ENCODE results near the gene TRAPPC12.

DNA sequence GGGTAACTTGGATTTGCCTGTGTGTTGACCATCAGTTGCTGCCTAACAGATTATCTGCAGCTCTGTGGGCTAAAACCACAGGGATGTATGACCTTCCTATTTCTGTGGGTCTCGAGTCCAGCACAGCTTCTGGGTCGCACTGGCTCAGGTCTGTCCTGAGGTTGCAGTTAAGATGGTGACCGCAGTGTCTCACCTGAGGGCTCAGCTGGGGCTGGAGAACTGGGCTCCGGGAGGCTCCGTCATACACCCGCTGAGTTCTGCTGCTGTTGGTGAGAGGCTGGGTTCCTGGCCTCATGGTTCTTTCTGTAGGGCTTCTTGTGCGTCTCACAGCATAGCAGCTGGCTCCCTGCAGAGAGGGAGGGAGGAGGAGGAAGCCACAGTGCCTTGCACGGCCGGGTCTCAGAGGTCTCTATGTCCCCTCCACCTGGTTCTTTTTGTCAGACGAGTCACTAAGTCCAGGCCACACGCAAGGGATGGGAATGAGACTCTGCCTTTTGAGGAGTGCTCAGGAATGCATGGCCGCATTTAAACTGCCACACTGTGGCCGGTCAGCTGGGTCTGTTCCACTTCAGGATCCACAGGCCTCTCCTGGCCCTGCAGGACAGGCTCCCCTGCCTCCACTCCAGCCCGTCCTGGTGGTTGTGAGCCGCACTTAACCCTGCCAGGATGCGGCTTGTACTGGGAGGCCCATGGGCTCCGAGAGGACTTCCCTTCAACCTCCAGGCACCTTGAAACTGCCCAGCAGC lies 72.6 kb downstream of the TRAPPC12 start:
- TF ChIP-seq, protein P1, sequence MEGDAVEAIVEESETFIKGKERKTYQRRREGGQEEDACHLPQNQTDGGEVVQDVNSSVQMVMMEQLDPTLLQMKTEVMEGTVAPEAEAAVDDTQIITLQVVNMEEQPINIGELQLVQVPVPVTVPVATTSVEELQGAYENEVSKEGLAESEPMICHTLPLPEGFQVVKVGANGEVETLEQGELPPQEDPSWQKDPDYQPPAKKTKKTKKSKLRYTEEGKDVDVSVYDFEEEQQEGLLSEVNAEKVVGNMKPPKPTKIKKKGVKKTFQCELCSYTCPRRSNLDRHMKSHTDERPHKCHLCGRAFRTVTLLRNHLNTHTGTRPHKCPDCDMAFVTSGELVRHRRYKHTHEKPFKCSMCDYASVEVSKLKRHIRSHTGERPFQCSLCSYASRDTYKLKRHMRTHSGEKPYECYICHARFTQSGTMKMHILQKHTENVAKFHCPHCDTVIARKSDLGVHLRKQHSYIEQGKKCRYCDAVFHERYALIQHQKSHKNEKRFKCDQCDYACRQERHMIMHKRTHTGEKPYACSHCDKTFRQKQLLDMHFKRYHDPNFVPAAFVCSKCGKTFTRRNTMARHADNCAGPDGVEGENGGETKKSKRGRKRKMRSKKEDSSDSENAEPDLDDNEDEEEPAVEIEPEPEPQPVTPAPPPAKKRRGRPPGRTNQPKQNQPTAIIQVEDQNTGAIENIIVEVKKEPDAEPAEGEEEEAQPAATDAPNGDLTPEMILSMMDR (conservative IDR thresholded peaks at IDR 0.05; ENCODE audit: low read depth, low read length) = no peak
- no peak for TF ChIP-seq EZH2 (IDR thresholded peaks at IDR 0.05; ENCODE audit: low read length, unreplicated experiment)

Data from PC-3 (cell line).